ENCODE results near the gene PEX7.

Gene PEX7

DNA sequence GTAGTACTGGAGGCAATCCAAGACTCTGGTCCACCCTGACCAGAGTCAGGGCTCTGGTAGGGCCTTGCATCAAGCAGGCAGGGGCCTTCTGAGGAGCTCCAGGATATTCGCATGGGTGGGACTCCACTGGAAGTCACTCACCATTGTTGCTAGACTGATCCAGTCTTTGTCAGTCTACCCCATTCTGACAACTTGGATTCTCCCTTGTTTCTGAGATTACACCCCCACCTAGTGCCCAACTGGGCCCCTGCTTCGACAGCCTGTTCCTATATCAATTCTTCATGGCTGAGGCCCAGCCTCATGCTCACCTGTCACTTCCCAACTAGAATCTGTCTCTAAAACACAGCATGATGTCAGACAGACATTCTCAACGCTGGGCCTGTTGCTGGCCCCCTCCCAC lies 104.9 kb downstream of the PEX7 start:
- H3K27ac ChIP-seq (ENCODE audit: low read length), result no peak overlapping the region
- no peaks in the 10 kb centered on the region for H3K4me1 ChIP-seq (ENCODE audit: low read length)
- no peaks in the 10 kb centered on the region for H4K20me1 ChIP-seq (ENCODE audit: insufficient read depth, low read length)
- no peak overlapping the region for H3K4me2 ChIP-seq (ENCODE audit: low read depth, low read length)
- TF ChIP-seq, protein P1, sequence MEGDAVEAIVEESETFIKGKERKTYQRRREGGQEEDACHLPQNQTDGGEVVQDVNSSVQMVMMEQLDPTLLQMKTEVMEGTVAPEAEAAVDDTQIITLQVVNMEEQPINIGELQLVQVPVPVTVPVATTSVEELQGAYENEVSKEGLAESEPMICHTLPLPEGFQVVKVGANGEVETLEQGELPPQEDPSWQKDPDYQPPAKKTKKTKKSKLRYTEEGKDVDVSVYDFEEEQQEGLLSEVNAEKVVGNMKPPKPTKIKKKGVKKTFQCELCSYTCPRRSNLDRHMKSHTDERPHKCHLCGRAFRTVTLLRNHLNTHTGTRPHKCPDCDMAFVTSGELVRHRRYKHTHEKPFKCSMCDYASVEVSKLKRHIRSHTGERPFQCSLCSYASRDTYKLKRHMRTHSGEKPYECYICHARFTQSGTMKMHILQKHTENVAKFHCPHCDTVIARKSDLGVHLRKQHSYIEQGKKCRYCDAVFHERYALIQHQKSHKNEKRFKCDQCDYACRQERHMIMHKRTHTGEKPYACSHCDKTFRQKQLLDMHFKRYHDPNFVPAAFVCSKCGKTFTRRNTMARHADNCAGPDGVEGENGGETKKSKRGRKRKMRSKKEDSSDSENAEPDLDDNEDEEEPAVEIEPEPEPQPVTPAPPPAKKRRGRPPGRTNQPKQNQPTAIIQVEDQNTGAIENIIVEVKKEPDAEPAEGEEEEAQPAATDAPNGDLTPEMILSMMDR (IDR thresholded peaks at IDR 0.05; ENCODE audit: low read length), result no peak
- TF ChIP-seq EZH2 (optimal IDR thresholded peaks at IDR 0.05; ENCODE audit: low read depth, low read length), result no peak
- TF ChIP-seq EZH2phosphoT487 (IDR thresholded peaks at IDR 0.05; ENCODE audit: low read length), result no peak
- H3K79me2 ChIP-seq (ENCODE audit: low read length), result no peaks in the 10 kb centered on the region
- H3F3A ChIP-seq (ENCODE audit: insufficient read depth, low read length), result no peaks in the 10 kb centered on the region
- H3K9me3 ChIP-seq (replicated peaks; ENCODE audit: insufficient read depth, low read length), result no peaks in the 10 kb centered on the region
- DNase-seq, result no peak
- H3K9ac ChIP-seq (ENCODE audit: low read length), result no peak overlapping the region
- H3K4me3 ChIP-seq (ENCODE audit: low read length), result no peak overlapping the region
- no peak overlapping the region for H2AFZ ChIP-seq (ENCODE audit: low read length)
- H3K36me3 ChIP-seq (replicated peaks; ENCODE audit: insufficient read depth, low read length), result no peaks in the 10 kb centered on the region
- H3K27me3 ChIP-seq (replicated peaks; ENCODE audit: insufficient read depth, low read length), result no peaks in the 10 kb centered on the region; the same call in 1 of the 2 replicates
- H3K9me2 ChIP-seq (replicated peaks; ENCODE audit: insufficient read depth, low read length), result no peaks in the 10 kb centered on the region

DNA sequence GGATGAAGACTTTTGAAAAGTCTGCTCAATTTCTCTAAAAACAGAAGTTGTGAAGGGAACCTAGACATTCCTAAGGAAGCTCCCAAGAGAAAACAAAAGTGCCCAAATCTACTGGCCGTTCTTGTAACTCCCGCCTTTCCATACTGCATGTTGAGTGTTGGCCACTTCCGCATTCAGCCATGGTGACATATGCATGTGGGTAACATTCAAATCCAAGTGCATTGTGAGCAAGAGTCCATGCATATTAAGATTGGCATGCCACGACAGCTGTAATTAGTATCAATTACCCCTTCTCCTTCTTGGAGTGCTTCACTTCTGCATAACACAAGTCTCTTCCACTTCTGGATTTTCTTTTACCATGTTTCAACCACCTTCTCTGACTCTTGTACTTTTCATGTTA lies 108.1 kb downstream of the PEX7 start:
- no peaks in the 10 kb centered on the region for H4K20me1 ChIP-seq (ENCODE audit: insufficient read depth, low read length)
- no peaks in the 10 kb centered on the region for H3K36me3 ChIP-seq (replicated peaks; ENCODE audit: insufficient read depth, low read length)
- no peak overlapping the region for H3K27ac ChIP-seq (ENCODE audit: low read length)
- H3K27me3 ChIP-seq (replicated peaks; ENCODE audit: insufficient read depth, low read length), result no peaks in the 10 kb centered on the region
- H3F3A ChIP-seq (ENCODE audit: insufficient read depth, low read length), result no peaks in the 10 kb centered on the region
- H3K4me3 ChIP-seq (ENCODE audit: low read length), result no peak overlapping the region
- no peaks in the 10 kb centered on the region for H3K9me3 ChIP-seq (replicated peaks; ENCODE audit: insufficient read depth, low read length)
- no peak overlapping the region for H3K9ac ChIP-seq (ENCODE audit: low read length)
- no peaks in the 10 kb centered on the region for H3K4me1 ChIP-seq (ENCODE audit: low read length)
- TF ChIP-seq, protein P1 (IDR thresholded peaks at IDR 0.05; ENCODE audit: low read length), result no peak
- TF ChIP-seq EZH2phosphoT487 (IDR thresholded peaks at IDR 0.05; ENCODE audit: low read length) (no peak), EZH2 (optimal IDR thresholded peaks at IDR 0.05; ENCODE audit: low read depth, low read length) (no peak)
- no peak for DNase-seq
- H2AFZ ChIP-seq (ENCODE audit: low read length), result no peak overlapping the region
- H3K4me2 ChIP-seq (ENCODE audit: low read depth, low read length), result no peak overlapping the region
- no peaks in the 10 kb centered on the region for H3K79me2 ChIP-seq (ENCODE audit: low read length)
- H3K9me2 ChIP-seq (replicated peaks; ENCODE audit: insufficient read depth, low read length), result no peaks in the 10 kb centered on the region

- no peaks in the 10 kb centered on the region for H3K9me2 ChIP-seq (replicated peaks; ENCODE audit: insufficient read depth, low read length)
- H3K4me1 ChIP-seq (ENCODE audit: low read length), result no peaks in the 10 kb centered on the region
- no peaks in the 10 kb centered on the region for H3K36me3 ChIP-seq (replicated peaks; ENCODE audit: insufficient read depth, low read length)
- TF ChIP-seq EZH2phosphoT487 (IDR thresholded peaks at IDR 0.05; ENCODE audit: low read length) (no peak), EZH2 (optimal IDR thresholded peaks at IDR 0.05; ENCODE audit: low read depth, low read length) (no peak)
- TF ChIP-seq, protein P1 (IDR thresholded peaks at IDR 0.05; ENCODE audit: low read length), result no peak
- no peak overlapping the region for H3K4me3 ChIP-seq (ENCODE audit: low read length)
- no peaks in the 10 kb centered on the region for H4K20me1 ChIP-seq (ENCODE audit: insufficient read depth, low read length)
- no peaks in the 10 kb centered on the region for H3K27me3 ChIP-seq (replicated peaks; ENCODE audit: insufficient read depth, low read length)
- H2AFZ ChIP-seq (ENCODE audit: low read length), result no peak overlapping the region
- no peaks in the 10 kb centered on the region for H3K79me2 ChIP-seq (ENCODE audit: low read length)
- H3K9ac ChIP-seq (ENCODE audit: low read length), result no peak overlapping the region
- H3K4me2 ChIP-seq (ENCODE audit: low read depth, low read length), result no peak overlapping the region
- no peak overlapping the region for H3K27ac ChIP-seq (ENCODE audit: low read length)
- no peaks in the 10 kb centered on the region for H3K9me3 ChIP-seq (replicated peaks; ENCODE audit: insufficient read depth, low read length)
- DNase-seq, result no peak
- no peaks in the 10 kb centered on the region for H3F3A ChIP-seq (ENCODE audit: insufficient read depth, low read length)
These were observed 110.2 kb downstream of the PEX7 start for GRCh38 chr6:136932599-136932998.
